K562 (cell line): ENCODE measurements around the gene PDE4A. TPM values are rescaled to one million over a fixed set of nuclear protein-coding genes. Genes with fewer than 3 reads are reported as not detected.
A peak's percentile ranks its signal among the peaks of the same experiment; 100 is the strongest.

Experiments used
- ATF6 ChIP-seq: sonication (generic); formaldehyde crosslinking; IDR thresholded peaks from 2 replicates; pipeline ENCODE4 v1.4.0; 2020; ENCODE audit warnings: mild to moderate bottlenecking, missing genetic modification reagents
- CHD7 ChIP-seq: fragments of 200-600 bp; sonication (generic); IDR thresholded peaks from one replicate; pipeline ENCODE4 v1.6.1; 2012; ENCODE audit warnings: mild to moderate bottlenecking, low read depth, low read length, inconsistent platforms
- DIDO1 ChIP-seq: fragments of 450-650 bp; IDR thresholded peaks from 2 replicates; pipeline ENCODE4 v1.6.1; 2016; ENCODE audit warnings: low read depth, missing biosample characterization, missing genetic modification characterization
- POLR3G ChIP-seq: IDR thresholded peaks from 2 replicates; pipeline ENCODE4 v1.6.1; 2011; ENCODE audit not compliant: insufficient read length, insufficient replicate concordance; ENCODE audit errors: extremely low read depth
- RBBP5 ChIP-seq: fragments of 200-600 bp; sonication (generic); IDR thresholded peaks from 2 replicates; pipeline ENCODE4 v1.6.1; 2012; ENCODE audit warnings: borderline replicate concordance, mild to moderate bottlenecking, low read length, control low read depth, inconsistent platforms; ENCODE audit not compliant: insufficient read depth, poor library complexity, severe bottlenecking
- SETDB1 ChIP-seq: IDR thresholded peaks from one replicate; pipeline ENCODE4 v1.6.1; 2012; ENCODE audit warnings: low read length, control low read depth, inconsistent platforms
- SMAD4 ChIP-seq: fragments of 250-450 bp; sonication (Bioruptor Pico); conservative IDR thresholded peaks from 2 replicates; pipeline ENCODE4 v1.8.0; 2021; ENCODE audit warnings: inconsistent platforms, mild to moderate bottlenecking, moderate library complexity
- TEAD4 ChIP-seq, 2 experiments: sonication (generic) in 1 of 2; formaldehyde crosslinking in 1 of 2; IDR thresholded peaks; 2 replicates each; pipeline versions ENCODE4 v1.6.1 to v1.8.0; 2012 to 2022; ENCODE audit warnings: borderline replicate concordance in 1 of 2, inconsistent platforms in 1 of 2, low read length in 1 of 2, mild to moderate bottlenecking in 1 of 2, missing genetic modification reagents in 1 of 2
- ZNF263 ChIP-seq: sonication (generic); formaldehyde crosslinking; IDR thresholded peaks from 2 replicates; pipeline ENCODE4 v1.8.0; 2022; ENCODE audit warnings: mild to moderate bottlenecking, missing genetic modification reagents, borderline replicate concordance
- ZNF512 ChIP-seq: IDR thresholded peaks from 2 replicates; pipeline ENCODE4 v1.6.1; 2016; ENCODE audit warnings: missing genetic modification characterization, missing compliant biosample characterization
- polyA plus RNA-seq, 8 experiments: library from polyadenylated mRNA; depleted of rRNA in 4 of 8; stranded (reverse) in 5 of 8; unstranded in 3 of 8; fragments of >200 nt; fragmentation: Nextera tagmentation in 2 of 8; fragmentation: Illumina TruSeq in 1 of 8; extraction: Ambion mirVana in 2 of 8; extraction: Trizol in 1 of 8; gene quantifications; 2 replicates each; pipeline versions ENCODE4 v1.2.1 to v1.2.3, GENCODE V29; 2011 to 2014; ENCODE audit warnings: inconsistent platforms in 1 of 8, missing spikeins in 1 of 8
- total RNA-seq, 7 experiments: library from RNA; depleted of rRNA in 6 of 7; stranded (reverse); fragments of >200 nt in 6 of 7; fragmentation: Illumina TruSeq in 2 of 7; extraction: Trizol in 2 of 7; gene quantifications; 2 replicates each; pipeline versions ENCODE4 v1.2.1 to v1.2.3, GENCODE V29; 2011 to 2021; ENCODE audit warnings: low replicate concordance in 1 of 7

Gene PDE4A
- total and polyA plus RNA-seq, 9 of the 15 experiments (the other 6 are each of a cell fraction or from before 2014, with no cell fraction given) = 0.66 to 26.9 (median 4.6) TPM

- TF ChIP-seq CHD7 (no peak), TEAD4 (IDR thresholded peaks at IDR 0.05; ENCODE audit: low read length) (peak; percentile 51), TEAD4 (CRISPR knock-in tag; IDR thresholded peaks at IDR 0.05; ENCODE audit: borderline replicate concordance) (no peak), ZNF263 (CRISPR knock-in tag) (peak; percentile 60; the same call in 1 of the 2 replicates), DIDO1 (0 out of 2 replicates have a peak, but pooled peaks have one; percentile 28), SETDB1 (no peak), POLR3G (no peak), RBBP5 (no peak), ATF6 (CRISPR knock-in tag) (no peak), ZNF512 (tag) (no peak), SMAD4 (CRISPR knock-in tag) (peak; percentile 91)
Measured at GRCh38 chr19:10416380-10417257, 3.7 kb upstream of the PDE4A start (continued).
